ENCODE measurements around the gene BRF1.

The BRF1 gene

DNA sequence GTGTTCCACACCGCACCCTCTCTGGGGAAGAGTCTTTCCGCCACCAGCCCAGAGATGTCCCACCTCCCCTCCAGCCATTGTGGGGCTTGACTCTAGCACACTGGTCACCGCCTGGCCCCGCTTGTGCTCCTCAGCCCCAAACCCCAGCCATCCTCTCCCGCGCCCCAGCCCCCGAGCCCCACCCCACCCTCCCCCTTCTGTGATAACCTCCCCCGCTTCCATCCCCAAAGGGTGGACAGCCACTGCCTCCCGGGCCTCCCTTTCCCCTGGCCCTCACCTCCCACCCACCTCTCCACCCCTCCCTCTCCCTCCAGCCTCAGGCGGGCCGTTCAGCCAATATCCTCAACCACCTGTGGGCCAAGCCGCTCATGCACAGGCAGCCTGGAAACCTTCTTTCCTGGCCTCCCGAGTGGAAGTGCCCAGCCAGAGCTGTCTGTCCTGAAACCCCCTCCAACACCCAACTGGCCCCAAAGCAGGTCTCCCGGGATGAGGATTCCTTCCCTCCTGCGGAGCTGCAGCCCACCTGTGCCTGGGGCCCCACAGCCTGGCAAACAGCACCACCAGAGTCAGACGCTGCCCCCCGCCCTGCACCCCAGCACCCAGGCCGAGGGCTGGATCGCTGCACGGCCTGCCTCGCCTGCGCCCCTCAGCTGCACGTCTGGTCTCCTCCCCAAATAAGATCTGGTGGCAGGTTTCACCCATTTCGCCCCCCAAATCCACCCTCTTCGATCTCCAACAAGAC is 92.6 kb downstream of the BRF1 start:
- ATAC-seq, result no peak

DNA sequence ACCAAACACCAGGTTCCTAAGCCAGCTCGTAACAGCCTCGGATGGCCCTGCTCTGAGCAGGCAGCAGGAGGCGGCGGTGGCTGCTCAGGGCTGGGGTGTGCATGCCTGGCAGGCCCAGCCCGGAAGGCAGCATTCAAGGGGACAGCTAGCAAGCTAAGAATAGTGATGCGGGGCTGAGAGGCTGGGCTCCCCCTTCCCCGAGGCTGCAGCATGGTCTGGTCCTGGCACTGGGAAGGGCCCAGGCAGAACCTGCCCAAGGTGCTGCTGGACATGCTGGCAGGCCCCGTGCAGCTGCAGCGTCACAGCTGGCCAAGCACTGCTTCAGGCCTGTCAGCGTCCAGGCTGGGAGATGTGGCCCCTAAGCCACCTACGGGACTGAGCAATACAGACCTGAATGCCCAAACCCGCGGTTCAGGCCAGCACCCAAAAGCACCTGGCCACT is 93.3 kb downstream of the BRF1 start:
- no peak for ATAC-seq

DNA sequence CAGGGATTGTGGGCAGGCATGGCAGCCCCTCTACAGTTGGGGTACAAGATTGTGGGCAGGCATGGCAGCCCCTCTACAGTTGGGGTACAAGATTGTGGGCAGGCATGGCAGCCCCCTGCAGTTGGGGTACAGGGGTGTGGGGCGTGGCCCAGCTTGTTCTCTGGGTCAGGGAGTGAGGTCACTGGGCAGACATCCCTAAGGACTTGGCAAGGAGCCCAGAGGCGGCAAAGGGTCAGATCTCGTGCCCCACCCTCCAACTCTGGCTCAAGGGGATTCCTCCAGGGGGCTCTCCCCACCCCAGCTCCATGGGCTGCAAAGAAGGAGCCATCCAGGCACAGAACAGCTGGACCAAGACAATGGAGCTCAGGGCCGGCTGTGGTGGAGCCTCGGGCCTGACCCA is 93.9 kb downstream of the BRF1 start:
- no peak for ATAC-seq

DNA sequence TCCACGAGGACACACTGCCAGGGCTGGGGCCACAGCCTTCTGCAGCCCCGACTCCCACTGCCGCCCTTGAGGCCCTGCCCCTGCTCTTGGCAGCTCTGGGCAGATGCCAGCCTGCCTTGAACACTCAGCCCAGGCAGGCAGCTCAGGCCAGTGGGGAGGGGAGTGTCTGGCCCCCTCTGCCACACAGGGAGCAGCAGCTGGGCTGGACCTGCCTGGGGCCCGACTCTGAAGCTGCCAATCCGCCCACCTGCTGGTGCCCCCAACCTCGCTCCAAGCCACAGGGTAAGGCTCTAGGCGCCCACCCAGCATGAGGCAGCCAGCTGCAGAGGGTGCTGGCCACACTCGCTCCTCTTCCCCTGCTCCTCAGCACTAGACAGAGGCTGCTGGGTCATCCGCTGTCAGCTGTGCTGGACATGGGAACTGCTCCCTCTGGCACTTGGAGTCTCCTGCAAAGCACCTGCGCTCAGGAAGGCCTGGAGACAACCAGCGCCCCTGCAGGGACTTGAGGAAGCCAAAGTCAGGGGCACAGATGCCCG is 95.1 kb downstream of the BRF1 start:
- no peak for ATAC-seq

DNA sequence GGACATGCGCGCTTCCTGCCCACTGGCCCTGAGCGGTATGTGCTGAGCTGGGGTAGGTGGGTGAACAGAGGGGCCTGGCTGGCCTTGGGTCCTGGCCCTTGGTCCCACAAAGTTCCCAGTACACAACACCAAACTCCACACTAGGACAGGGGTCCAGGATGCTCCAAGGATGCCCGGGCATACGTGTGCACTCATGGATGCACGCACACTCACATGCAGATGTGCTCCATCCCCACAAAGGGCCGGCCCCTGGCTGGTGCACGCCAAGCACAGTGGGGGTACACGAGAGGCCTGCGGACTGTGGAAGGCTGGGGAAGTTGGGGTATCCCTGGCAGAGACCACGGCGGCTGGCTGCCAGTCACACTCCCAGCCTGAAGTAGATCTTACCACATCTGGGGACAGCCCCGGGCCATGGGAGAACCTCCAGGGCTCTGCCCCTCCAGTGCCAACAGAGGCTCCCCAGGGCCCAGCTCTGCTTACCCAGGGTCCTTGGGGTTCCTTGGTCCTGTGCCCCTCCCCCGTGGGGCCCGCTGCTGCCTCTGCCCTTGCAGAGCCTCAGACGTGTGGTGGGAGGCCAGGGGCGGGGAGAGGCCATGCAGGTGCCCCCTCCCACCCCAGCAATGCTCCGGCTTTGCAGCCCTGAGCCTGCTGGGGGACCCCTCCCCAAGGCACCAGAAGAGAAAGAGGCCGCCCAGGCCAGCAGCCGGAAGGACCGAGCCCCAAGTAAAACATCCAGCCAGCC is 95.7 kb downstream of the BRF1 start:
- ATAC-seq, result no peak

DNA sequence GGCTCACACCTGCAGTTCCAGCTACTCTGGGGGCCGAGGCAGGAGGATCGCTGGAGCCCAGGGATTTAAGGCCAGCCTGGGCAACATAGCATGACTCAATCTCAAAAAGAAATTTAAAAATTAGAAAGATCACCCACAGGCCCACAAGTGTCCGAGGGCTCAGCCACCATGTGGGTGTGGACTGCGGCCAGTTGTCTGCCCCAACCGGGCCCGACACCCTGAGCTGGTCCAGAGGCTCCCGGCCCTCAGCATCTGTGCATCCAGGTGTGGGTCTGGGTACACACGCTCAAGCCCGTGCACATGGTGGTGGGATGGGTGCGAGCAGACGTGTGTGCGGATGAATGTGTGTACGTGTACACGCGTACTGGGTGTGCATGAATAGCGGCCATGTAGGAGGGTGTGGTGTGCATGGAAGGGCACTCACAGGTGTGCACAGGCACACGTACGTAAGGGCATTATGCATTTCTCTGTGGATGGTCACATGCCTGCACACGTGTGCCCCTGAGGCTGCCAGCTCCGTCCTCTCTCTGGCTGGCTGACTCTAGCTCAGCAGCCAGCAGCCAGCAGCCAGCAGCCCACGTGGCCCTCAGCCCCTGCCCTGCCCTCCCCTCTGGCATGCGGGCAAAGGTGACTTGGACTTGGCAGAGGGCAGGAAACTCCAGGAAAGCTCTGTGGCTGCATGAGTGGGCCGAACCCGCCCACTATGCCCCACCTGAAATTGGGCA is 96.4 kb downstream of the BRF1 start:
- ATAC-seq, result no peak

DNA sequence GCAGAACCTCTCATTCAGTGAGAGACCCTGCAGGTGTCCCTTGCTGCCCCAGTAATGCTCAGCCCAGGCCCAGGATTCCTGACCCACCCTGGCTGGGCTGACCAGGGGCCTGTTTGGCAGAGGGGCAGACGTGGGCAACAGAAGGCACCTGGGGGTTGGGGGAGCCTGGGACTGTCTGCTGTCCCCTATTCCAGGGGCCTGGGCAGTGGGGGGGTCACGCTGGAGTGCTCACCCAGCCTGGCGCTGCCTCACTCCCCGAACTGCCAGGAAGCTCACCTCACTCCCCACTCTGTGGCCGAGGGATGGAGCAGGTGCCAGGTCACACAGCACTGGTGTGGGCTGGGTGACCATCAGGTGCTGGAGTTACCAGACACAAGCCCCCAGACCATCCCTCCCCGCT is 97.1 kb downstream of the BRF1 start:
- ATAC-seq, result no peak

DNA sequence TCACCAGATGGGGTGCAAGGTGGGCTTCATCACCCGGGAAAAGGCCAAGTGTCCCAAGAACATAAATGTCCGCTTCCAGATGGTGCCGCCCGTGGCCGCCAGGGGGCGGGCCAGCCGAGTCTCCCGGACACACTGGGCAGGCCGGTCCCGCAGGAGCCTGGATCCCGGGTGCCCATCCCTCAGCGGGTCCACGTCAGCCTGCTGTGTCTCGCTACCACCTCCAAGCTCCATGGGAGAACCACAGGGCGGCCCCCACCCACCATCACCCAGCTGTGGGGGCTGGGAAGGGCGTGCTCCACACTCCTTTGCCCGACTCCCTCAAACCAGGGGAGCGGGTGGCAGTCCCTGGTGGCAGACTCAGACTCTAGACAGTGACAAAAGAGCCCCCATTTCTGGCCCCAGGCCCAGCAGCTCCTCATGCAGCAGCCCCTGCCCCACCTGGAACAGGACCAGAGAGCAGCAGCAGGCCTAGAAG is 97.7 kb downstream of the BRF1 start:
- peak; percentile 53 for ATAC-seq

DNA sequence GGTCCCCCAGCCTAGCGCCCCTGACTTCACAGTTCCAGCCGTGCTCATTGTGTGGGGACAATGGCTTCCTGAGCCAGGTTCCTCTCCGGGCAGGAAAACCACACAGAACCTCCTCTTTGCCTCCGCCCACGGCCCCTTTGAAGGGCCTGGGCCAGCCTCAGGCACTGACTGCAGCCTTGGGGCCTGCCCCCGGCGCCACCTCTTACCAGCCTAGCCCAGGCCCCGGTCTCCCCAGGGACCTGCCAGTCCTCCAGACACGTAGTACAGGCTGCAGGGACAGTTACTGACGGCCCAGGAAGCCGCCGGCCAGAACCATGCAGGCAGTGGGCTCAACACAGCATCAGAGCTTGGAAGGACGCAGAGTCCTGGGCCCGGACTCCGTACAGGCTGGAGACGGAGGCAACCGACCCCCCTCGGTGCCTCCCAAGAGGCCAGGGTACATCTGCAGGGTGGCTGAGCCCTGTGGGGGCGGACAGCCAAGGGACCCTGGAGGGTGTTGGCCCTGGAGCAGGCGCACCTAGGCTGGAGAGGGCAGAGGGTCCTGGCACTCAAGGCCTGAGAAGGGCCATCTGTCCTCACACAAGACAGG is 98.8 kb downstream of the BRF1 start:
- ATAC-seq, result peak; percentile 29 to 31

DNA sequence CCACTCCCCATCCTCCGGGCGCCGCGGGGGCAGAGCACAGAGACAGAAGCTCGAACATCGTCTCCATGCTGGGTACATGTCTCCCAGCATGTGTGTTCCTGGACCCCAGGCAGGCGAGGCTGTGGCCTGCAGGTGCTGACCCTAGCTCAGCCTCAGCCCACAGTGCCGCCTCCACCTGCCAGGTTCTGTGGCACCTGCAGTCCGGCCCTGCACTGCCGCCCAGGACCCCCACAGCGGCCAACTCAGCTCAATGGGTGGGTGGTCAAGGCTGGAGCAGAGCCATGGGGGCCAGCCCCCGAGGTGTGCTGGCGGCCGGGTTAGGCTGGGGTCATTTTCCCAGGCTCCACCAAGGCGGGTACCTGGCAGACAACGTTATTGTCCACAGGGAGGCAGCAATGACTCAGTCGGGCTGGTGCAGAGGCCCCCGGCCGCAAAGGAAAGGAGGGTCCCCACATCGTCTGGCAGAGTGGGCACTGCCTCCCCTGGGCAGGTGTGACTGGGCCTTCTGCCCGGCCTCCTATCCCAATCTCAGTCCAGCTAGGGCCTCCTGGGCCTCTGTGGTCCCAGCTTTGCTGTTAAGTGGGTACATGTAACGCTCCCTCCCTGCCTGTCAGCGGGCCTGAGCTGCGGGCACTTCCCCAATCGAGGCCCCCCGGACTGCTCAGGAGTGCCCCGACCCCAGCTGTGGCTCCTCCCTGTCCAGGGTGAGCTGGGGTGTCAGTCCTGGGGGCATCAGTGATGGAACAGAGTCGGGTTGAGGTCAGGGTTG is 99.5 kb downstream of the BRF1 start:
- ATAC-seq, result no peak

DNA sequence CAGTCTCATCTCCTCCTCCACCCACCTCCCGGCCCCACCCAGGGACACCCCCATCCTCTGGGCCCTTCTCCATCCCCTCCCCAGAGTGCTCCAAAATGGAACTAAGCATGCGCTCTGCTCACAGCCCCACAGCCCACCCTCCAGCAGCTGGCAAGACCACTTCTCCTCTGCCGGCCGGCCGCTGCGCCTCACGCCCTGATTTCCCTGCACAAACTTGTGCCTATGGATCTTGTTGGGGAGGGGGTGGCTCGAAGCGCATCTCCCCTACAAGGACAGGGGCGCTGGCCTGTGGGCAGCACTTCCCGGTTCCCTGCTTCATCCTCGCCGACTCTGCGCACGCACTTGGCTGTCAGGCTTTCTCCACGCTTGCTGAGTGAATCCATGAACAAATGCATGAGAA is 100.2 kb downstream of the BRF1 start:
- no peak for ATAC-seq

DNA sequence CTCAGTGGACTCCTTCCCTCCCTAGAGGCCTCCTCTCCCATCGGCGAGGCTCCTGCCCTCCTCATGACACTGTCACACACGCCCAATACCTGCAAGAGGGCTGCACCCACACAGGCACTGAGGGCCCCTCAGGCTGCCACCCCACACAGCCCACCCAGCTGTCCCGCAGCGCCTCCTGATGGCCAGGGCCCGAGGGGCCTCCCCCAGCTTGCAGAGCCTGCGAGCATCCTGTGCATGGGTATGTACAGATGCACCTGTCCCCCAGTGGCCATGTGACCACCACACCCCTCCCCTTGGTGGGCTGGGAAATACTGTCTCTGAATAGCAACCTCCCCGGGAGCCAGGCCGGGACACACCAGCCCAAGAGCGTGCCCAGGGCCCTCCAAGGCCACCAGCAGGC is 100.7 kb downstream of the BRF1 start:
- ATAC-seq, result no peak

DNA sequence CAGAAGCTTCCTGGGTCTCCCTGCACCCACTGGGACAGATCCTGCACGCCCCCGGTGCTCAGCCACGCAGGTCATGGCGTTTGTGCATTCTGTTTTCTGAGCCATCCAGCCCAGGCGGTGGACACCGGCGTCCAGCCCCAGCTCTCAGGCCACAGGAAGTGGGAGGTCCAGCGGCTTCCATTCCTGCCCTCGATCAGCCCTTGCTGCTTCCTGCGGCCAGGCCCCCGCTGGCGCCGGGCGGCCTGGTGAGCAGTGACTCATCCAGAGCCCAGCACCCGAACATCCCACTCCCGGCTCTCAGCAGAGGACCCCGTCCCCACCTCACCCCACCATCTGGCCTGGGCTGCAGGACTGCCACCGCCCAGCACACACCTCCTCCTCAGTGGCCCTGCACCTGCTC is 101.7 kb downstream of the BRF1 start:
- no peak for ATAC-seq

DNA sequence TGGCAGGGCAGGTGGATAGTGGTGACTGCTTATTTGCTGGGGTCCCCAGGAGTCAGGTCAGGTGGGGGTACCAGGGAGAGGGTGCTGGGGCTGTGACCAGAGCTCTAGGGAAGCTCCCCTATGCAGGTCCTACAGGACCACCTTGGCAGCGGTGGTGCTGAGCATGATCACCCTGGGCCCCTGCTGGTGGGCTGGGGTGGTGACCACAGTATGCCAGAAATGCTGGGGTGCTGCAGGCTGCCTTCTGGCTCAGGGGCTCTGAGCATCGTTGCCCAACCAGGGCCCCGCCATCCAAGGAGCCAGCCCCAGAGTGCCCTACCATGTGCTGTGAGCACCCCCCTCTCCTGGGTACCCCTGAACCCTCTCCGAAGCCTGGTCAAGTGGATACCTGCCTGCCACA is 102.2 kb downstream of the BRF1 start:
- no peak for ATAC-seq

DNA sequence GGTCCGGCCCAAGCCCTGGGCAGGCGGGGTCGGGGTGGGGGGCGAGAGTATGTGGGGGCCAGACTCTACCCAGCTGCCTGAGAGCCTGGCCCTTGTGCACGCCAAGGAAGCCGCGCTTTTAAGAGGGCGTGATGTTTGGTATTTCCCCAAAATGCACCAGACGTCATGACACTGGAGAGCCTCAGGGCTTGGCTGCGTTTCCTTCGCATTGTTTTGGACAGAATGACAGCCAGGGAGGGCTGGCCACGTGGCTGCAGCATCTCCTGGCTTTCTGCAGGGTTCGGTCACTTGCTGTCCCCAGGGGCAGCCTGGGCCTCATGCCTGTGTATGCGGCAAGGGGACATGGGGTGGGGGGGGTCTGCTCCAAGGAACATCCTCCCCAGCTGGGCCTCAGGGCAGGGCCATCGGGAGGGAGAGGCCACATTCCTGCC is 103.6 kb downstream of the BRF1 start:
- peak in 1 of 2 donors; percentile 6 for ATAC-seq

DNA sequence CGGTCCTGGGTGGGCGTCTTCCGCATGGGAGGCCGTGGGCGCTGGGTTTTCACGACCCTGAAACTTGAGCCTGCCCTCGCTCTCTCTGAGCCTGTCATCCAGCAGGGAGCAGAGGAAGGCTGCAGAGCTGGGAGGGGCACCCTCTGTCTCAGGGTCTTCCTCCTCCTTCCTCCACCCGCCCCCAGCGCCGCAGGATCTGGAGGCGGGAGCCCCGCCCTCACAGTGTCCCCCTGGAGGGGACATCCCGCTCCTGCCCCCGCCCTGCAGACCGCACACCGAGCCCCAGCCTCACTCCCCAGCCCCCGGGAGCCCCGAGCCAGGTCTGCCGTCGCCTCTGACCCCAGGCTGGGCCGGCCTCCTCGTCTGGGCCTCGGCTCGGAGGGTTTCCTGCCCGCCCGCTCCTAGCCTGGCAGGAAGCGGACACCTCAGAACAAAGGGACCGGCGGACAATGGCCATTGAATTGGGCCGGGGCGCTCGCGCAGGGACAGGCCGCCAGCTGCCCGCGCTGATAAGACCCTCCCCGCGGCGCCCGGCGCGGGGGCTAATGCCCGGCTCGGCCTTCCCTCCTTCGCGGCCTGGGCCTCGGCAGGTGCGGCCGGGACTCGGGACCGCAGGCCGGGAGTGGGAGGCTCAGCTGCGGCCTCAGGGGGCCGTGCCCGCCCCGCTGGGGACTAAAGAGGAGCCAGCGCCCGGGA is 104.4 kb downstream of the BRF1 start:
- ATAC-seq, result no peak

DNA sequence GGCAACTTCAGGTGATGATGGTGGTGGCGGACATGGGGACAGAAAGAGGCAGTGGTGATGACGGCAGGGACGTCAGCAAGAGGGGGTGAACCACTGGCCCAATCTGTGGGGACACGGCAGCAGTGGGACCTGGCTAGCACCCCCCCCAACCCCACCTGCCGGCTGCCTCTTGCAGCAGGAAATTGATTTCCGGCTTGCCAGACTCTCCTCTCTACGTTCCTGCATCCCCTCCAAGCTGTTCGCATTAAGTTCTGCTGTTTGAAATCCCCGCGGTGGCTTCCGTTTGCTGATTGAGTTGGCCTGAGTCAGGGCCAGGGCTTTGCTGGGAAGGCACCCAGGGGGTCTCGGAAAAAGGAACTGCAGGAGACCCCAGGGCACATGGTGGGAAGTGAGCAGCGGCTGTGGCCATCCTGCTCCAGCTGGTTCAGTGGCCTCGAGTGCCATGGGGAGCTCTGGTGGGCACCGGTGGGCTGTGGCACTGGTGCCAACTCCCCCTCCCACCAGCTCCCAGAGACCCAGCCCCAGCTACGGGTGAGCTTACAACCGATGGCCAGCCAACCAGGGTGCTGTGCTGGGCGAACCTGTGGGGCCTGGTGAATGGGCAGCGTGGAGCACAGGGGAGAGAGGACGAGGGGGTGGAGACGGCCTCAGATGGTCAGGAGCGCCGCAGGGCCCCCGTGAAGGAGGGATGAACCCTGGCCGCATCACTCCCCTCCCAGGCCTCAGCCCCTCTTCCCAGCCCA is 105.1 kb downstream of the BRF1 start:
- ATAC-seq, result no peak

DNA sequence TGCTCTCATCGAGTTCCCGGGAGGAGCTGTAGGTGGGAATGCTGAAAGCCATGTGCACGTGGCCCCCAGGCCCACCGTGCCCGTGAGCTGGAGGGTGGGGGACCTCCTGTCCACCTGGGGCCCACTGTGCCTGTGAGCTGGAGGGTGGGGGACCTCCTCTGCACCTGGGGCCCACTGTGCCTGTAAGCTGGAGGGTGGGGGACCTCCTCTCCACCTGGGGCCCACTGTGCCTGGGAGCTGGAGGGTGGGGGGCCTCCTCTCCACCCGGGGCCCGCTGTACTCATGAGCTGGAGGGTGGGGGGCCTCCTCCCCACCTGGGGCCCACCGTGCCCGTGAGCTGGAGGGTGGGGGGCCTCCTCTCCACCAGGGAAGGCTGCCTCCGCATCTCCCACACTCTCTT is 105.8 kb downstream of the BRF1 start:
- no peak for ATAC-seq

DNA sequence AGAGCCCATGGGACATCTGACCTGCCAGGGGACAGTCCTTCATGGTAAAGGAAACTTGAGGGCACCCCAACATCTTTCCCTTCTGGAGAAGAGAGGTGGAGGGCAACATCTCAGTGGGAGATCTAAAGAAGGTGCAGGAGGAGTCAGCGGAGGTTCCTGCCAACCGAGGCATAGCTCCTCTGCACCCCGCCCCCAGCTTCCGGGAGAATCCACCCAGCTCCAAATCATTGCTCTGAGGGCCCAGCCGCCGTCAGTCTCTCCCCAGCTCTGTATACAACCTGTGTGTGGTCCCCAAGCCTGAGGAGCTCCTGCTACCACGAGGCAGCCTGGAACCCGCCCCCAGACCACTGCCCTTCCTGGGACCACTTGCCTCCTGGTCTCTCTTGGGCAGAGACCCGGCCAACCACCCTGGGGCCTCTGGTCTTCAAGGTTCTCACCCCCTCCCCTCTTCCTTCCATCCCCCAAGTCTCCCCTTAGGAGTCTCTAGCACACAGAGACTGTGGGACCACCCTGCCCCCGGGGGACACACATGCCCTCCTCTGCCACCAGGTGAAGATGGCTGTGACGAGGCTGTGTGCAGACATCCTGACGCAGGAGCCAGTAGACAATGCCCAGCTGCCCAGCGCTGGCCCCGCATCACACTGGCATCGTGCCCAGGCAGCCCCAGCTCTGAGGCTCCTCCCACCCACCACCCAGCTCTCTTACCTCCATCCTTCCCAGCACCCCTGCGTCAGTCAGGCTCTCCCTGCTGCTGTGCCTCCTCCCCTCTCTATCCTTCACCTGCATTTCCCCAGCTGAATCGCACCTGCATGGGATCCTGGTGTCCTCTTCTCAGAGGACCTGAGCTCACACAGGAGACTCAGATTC is 106.7 kb downstream of the BRF1 start:
- ATAC-seq, result peak; percentile 15 to 28

All from activated CD4-positive, CD25-positive, alpha-beta regulatory T cell treated with anti-CD3 and anti-CD28 coated beads, Interleukin-2, amount 50 U/mL, for 24 hours (primary cell).